WI38 (cell line): Measurements from ENCODE around the gene GNA15.
"Not testable (repeated sequence)": the region's sequence is repeated elsewhere in the genome, so short reads cannot be mapped to it uniquely, and the experiment has no call there.

Source experiments
- H3K4me3 ChIP-seq: 2 replicates; pipeline ENCODE4 v1.5.1; 2011; ENCODE audit warnings: low read depth, mild to moderate bottlenecking, control low read depth, low read length
- CTCF ChIP-seq: IDR thresholded peaks from 2 replicates; pipeline ENCODE4 v1.5.1; 2012; ENCODE audit warnings: low read depth, mild to moderate bottlenecking, control low read depth, low read length

The GNA15 gene

GRCh38 chr19:3201911-3202310, 66.1 kb downstream of the GNA15 start:
- no peak for TF ChIP-seq CTCF
- no peak overlapping the region for H3K4me3 ChIP-seq

GRCh38 chr19:3202346-3202745, 66.5 kb downstream of the GNA15 start:
- H3K4me3 ChIP-seq = no peak overlapping the region
- TF ChIP-seq CTCF = no peak

- H3K4me3 ChIP-seq = not testable (repeated sequence)
Observed at GRCh38 chr19:3202895-3203294, 67.1 kb downstream of the GNA15 start.

- no peak for TF ChIP-seq CTCF
- no peak overlapping the region for H3K4me3 ChIP-seq
Observed at GRCh38 chr19:3203805-3204645, 68.2 kb downstream of the GNA15 start.

- no peak for TF ChIP-seq CTCF
- H3K4me3 ChIP-seq = no peak overlapping the region
Observed at GRCh38 chr19:3204646-3205275, 68.9 kb downstream of the GNA15 start.

GRCh38 chr19:3206216-3206953, 70.6 kb downstream of the GNA15 start:
- no peak for TF ChIP-seq CTCF
- no peak overlapping the region for H3K4me3 ChIP-seq

GRCh38 chr19:3207461-3208242, 71.8 kb downstream of the GNA15 start:
- no peak for TF ChIP-seq CTCF

More at GRCh38 chr19:3207461-3208242, 71.8 kb downstream of the GNA15 start:
- H3K4me3 ChIP-seq = no peak overlapping the region
